H9 (cell line): ENCODE results near the gene CYS1. TPM values are rescaled to one million over a fixed set of nuclear protein-coding genes. Genes with fewer than 3 reads are reported as not detected.

Source experiments
- DNase-seq: peaks from one replicate; pipeline ENCODE4 v3.0.0-alpha.2; 2017
- H2AFZ ChIP-seq: one replicate; pipeline ENCODE4 v1.6.1; 2013; ENCODE audit warnings: mild to moderate bottlenecking, low read length, control low read depth, moderate library complexity
- H2AK5ac ChIP-seq: 2 replicates; pipeline ENCODE4 v1.6.1; 2013; ENCODE audit warnings: low read length, control low read depth, mixed read lengths; ENCODE audit not compliant: insufficient read length
- H2BK120ac ChIP-seq: one replicate; pipeline ENCODE4 v1.6.1; 2013; ENCODE audit warnings: low read depth, mild to moderate bottlenecking, low read length, control low read depth, inconsistent platforms; ENCODE audit not compliant: poor library complexity, severe bottlenecking
- H2BK12ac ChIP-seq: 2 replicates; pipeline ENCODE4 v1.6.1; 2013; ENCODE audit warnings: low read length, control low read depth, mixed read lengths, low read depth; ENCODE audit not compliant: insufficient read length
- H2BK15ac ChIP-seq: 2 replicates; pipeline ENCODE4 v1.6.1; 2013; ENCODE audit warnings: low read depth, low read length, control low read depth
- H2BK20ac ChIP-seq: one replicate; pipeline ENCODE4 v1.6.1; 2013; ENCODE audit warnings: low read depth, mild to moderate bottlenecking, low read length, control low read depth, inconsistent platforms; ENCODE audit not compliant: poor library complexity, severe bottlenecking
- H2BK5ac ChIP-seq: 2 replicates; pipeline ENCODE4 v1.6.1; 2013; ENCODE audit warnings: low read length, control low read depth, mixed read lengths; ENCODE audit not compliant: insufficient read length
- H3K14ac ChIP-seq: 2 replicates; pipeline ENCODE4 v1.6.1; 2013; ENCODE audit warnings: low read length, control low read depth; ENCODE audit not compliant: insufficient read depth
- H3K18ac ChIP-seq: 2 replicates; pipeline ENCODE4 v1.6.1; 2013; ENCODE audit warnings: low read depth, mild to moderate bottlenecking, mixed read lengths, low read length, control low read depth; ENCODE audit not compliant: insufficient read length
- H3K23ac ChIP-seq: 2 replicates; pipeline ENCODE4 v1.6.1; 2013; ENCODE audit warnings: low read length, control low read depth, mixed read lengths, low read depth; ENCODE audit not compliant: insufficient read length
- H3K23me2 ChIP-seq: 2 replicates; pipeline ENCODE4 v1.6.1; 2013; ENCODE audit warnings: low read depth, mild to moderate bottlenecking, mixed read lengths, low read length, control low read depth; ENCODE audit not compliant: insufficient read length, poor library complexity, severe bottlenecking
- H3K27ac ChIP-seq: 2 replicates; pipeline ENCODE4 v1.5.1; 2013; ENCODE audit warnings: low read length, control low read depth, mixed read lengths, low read depth; ENCODE audit not compliant: insufficient read length
- H3K27me3 ChIP-seq: 2 replicates; pipeline ENCODE4 v1.6.1; 2013; ENCODE audit warnings: low read length, control low read depth, inconsistent platforms; ENCODE audit not compliant: insufficient read depth
- H3K4ac ChIP-seq: 2 replicates; pipeline ENCODE4 v1.6.1; 2013; ENCODE audit warnings: low read depth, mild to moderate bottlenecking, control low read depth, inconsistent platforms, low read length, moderate library complexity
- H3K4me1 ChIP-seq: 2 replicates; pipeline ENCODE4 v1.6.1; 2013; ENCODE audit warnings: low read length, control low read depth, inconsistent platforms; ENCODE audit not compliant: insufficient read depth
- H3K4me2 ChIP-seq: 2 replicates; pipeline ENCODE4 v1.6.1; 2013; ENCODE audit warnings: low read length, control low read depth, mixed read lengths; ENCODE audit not compliant: insufficient read length, insufficient read depth
- H3K56ac ChIP-seq: 2 replicates; pipeline ENCODE4 v1.6.1; 2013; ENCODE audit warnings: low read depth, mild to moderate bottlenecking, mixed read lengths, low read length, control low read depth; ENCODE audit not compliant: insufficient read length
- H3K79me1 ChIP-seq: 2 replicates; pipeline ENCODE4 v1.6.1; 2013; ENCODE audit warnings: low read depth, mild to moderate bottlenecking, moderate library complexity, low read length, control low read depth, inconsistent platforms; ENCODE audit not compliant: insufficient read depth, poor library complexity, severe bottlenecking
- H3K79me2 ChIP-seq: 2 replicates; pipeline ENCODE4 v1.6.1; 2013; ENCODE audit warnings: low read length, control low read depth, inconsistent platforms; ENCODE audit not compliant: insufficient read depth
- H3K9ac ChIP-seq: 2 replicates; pipeline ENCODE4 v1.6.1; 2013; ENCODE audit warnings: low read length, control low read depth, mixed read lengths; ENCODE audit not compliant: insufficient read length; ENCODE audit errors: extremely low read depth
- H3K9me3 ChIP-seq: one replicate; pipeline ENCODE4 v1.6.1; 2013; ENCODE audit warnings: low read depth, low read length, inconsistent platforms; ENCODE audit not compliant: control insufficient read depth
- H3T11ph ChIP-seq: one replicate; pipeline ENCODE4 v1.6.1; 2013; ENCODE audit warnings: mild to moderate bottlenecking, low read length, control low read depth, inconsistent platforms
- H4K20me1 ChIP-seq: one replicate; pipeline ENCODE4 v1.6.1; 2013; ENCODE audit not compliant: control insufficient read depth, insufficient read length, insufficient read depth
- H4K5ac ChIP-seq: 2 replicates; pipeline ENCODE4 v1.6.1; 2013; ENCODE audit warnings: low read depth, mild to moderate bottlenecking, mixed read lengths, low read length, control low read depth; ENCODE audit not compliant: insufficient read length
- H4K8ac ChIP-seq: replicated peaks from 2 replicates; pipeline ENCODE4 v1.6.1; 2013; ENCODE audit warnings: low read length, control low read depth, mixed read lengths, low read depth; ENCODE audit not compliant: insufficient read length
- H4K91ac ChIP-seq: 2 replicates; pipeline ENCODE4 v1.6.1; 2013; ENCODE audit warnings: low read depth, mild to moderate bottlenecking, moderate library complexity, mixed read lengths, low read length, control low read depth; ENCODE audit not compliant: insufficient read length
- H3K27ac Mint-ChIP-seq, 3 experiments: 2 replicates in 2 of 3; 3 replicates in 1 of 3; pipeline ENCODE4 v1.8.0; 2020 to 2021; ENCODE audit warnings: mixed read lengths in 3 of 3, mild to moderate bottlenecking in 1 of 3, moderate library complexity in 1 of 3
- H3K27me3 Mint-ChIP-seq: 2 replicates; pipeline ENCODE4 v1.8.0; 2021; ENCODE audit warnings: low read depth, mild to moderate bottlenecking, moderate library complexity, mixed read lengths
- H3K36me3 Mint-ChIP-seq, 3 experiments: 2 replicates in 2 of 3; 3 replicates in 1 of 3; pipeline ENCODE4 v1.8.0; 2020 to 2021; ENCODE audit warnings: low read depth in 3 of 3, mixed read lengths in 3 of 3; ENCODE audit not compliant: insufficient read depth in 1 of 3
- H3K4me1 Mint-ChIP-seq, 2 experiments: 2 replicates each; pipeline ENCODE4 v1.8.0; 2020; ENCODE audit warnings: mixed read lengths in 2 of 2
- H3K4me3 Mint-ChIP-seq, 2 experiments: 2 replicates in 1 of 2; 3 replicates in 1 of 2; pipeline ENCODE4 v1.8.0; 2020 to 2021; ENCODE audit warnings: mild to moderate bottlenecking in 2 of 2, mixed read lengths in 2 of 2, moderate library complexity in 1 of 2
- H3K9me3 Mint-ChIP-seq, 2 experiments: 2 replicates in 1 of 2; 3 replicates in 1 of 2; pipeline ENCODE4 v1.8.0; 2020; ENCODE audit warnings: mild to moderate bottlenecking in 2 of 2, mixed read lengths in 2 of 2, moderate library complexity in 1 of 2
- CTCF ChIP-seq: fragments of 200-600 bp; sonication (generic); conservative IDR thresholded peaks from 3 replicates; pipeline ENCODE4 v1.8.0; 2021; ENCODE audit warnings: antibody characterized with exemption, mild to moderate bottlenecking
- WGBS: extraction: QIAGEN DNeasy Blood & Tissue Kit; methylation state at CpG from one replicate; pipeline ENCODE4 v1.1.7; 2013; ENCODE audit warnings: missing lambda C conversion rate, low lambda C conversion rate, mixed read lengths; ENCODE audit not compliant: insufficient read length; ENCODE audit errors: extremely low coverage; 5-methylcytosine and 5-hydroxymethylcytosine counted together
- total RNA-seq: library from RNA; stranded (reverse); gene quantifications from 2 replicates; pipeline ENCODE4 v1.2.1, GENCODE V29; 2021

Gene CYS1
- total RNA-seq, 1 experiment from 2014 or later, result 0.35 TPM

GRCh38 chr2:10052216-10052615 is 28.0 kb downstream of the CYS1 start:
- Histone ChIP-seq H3K23me2 (peaks cover 3% of the 10 kb centered on the region), H4K91ac (no peak overlapping the region)
- DNase-seq, result no peak

More at GRCh38 chr2:10052216-10052615, 28.0 kb downstream of the CYS1 start:
- no peaks in the 10 kb centered on the region for H3K79me2 ChIP-seq
- no peak overlapping the region for H3T11ph ChIP-seq
- H3K23ac ChIP-seq, result no peak overlapping the region
- no peak overlapping the region for H2BK12ac ChIP-seq
- no peaks in the 10 kb centered on the region for H4K20me1 ChIP-seq
- H3K27me3 Mint-ChIP-seq, result peaks cover 3% of the 10 kb centered on the region
- no peak overlapping the region for H3K27ac Mint-ChIP-seq
- H4K8ac ChIP-seq, result no peak overlapping the region
- H3K9me3 Mint-ChIP-seq, result no peaks in the 10 kb centered on the region; a peak in 1 of 5 replicates
- H3K27me3 ChIP-seq, result no peaks in the 10 kb centered on the region
- no peaks in the 10 kb centered on the region for H3K4me1 ChIP-seq
- H3K56ac ChIP-seq, result no peak overlapping the region
- H4K5ac ChIP-seq, result no peak overlapping the region
- H3K4me1 Mint-ChIP-seq, result peaks cover 15 to 25% of the 10 kb centered on the region in 2 experiments
- no peak overlapping the region for H2BK120ac ChIP-seq
- H3K18ac ChIP-seq, result no peak overlapping the region
- no CpG with 5 or more reads among the region's 16 CpGs for WGBS
- no peaks in the 10 kb centered on the region for H3K9me3 ChIP-seq
- no peak overlapping the region for H2AFZ ChIP-seq
- no peak overlapping the region for H2BK5ac ChIP-seq
- no peak overlapping the region for H2AK5ac ChIP-seq
- H3K9ac ChIP-seq, result no peak overlapping the region
- no peak overlapping the region for H3K4me2 ChIP-seq
- H2BK20ac ChIP-seq, result no peak overlapping the region
- no peak overlapping the region for H3K4ac ChIP-seq
- no peak overlapping the region for H3K27ac ChIP-seq
- no peak for TF ChIP-seq CTCF
- no peaks in the 10 kb centered on the region for H3K79me1 ChIP-seq
- H3K14ac ChIP-seq, result no peak overlapping the region
- no peak overlapping the region for H3K4me3 Mint-ChIP-seq
- peaks cover 20 to 52% (median 49%) of the 10 kb centered on the region in 3 experiments; a peak in 6 of 7 replicates for H3K36me3 Mint-ChIP-seq
- no peak overlapping the region for H2BK15ac ChIP-seq
